OCI-LY1 (cell line): ENCODE results near the gene GJC1.
A peak's percentile ranks its signal among the peaks of the same experiment; 100 is the strongest.

Source experiments
- H2AFZ ChIP-seq: fragments of 200-600 bp; sonication (generic), shearing (Covaris generic); 2 replicates; pipeline ENCODE4 v1.6.0; 2014; ENCODE audit warnings: antibody characterized with exemption, mild to moderate bottlenecking, low read length
- H3F3A ChIP-seq: fragments of 200-600 bp; sonication (generic), shearing (Covaris generic); 2 replicates; pipeline ENCODE4 v1.6.0; 2014; ENCODE audit warnings: mild to moderate bottlenecking, antibody characterized with exemption, low read length, moderate library complexity; ENCODE audit not compliant: insufficient read depth
- H3K27ac ChIP-seq: fragments of 200-600 bp; sonication (generic); 2 replicates; pipeline ENCODE4 v1.5.1; 2014; ENCODE audit warnings: low read length, mixed run types, mild to moderate bottlenecking, low read depth; ENCODE audit not compliant: poor library complexity, severe bottlenecking
- H3K27me3 ChIP-seq: fragments of 200-600 bp; sonication (generic); 2 replicates; pipeline ENCODE4 v1.6.0; 2014; ENCODE audit warnings: antibody characterized with exemption, mild to moderate bottlenecking, low read length, moderate library complexity; ENCODE audit not compliant: insufficient read depth
- H3K36me3 ChIP-seq: fragments of 200-600 bp; sonication (generic); 2 replicates; pipeline ENCODE4 v1.6.1; 2014; ENCODE audit warnings: mild to moderate bottlenecking, antibody characterized with exemption, low read length, moderate library complexity, mixed read lengths; ENCODE audit not compliant: insufficient read depth
- H3K4me1 ChIP-seq: fragments of 200-600 bp; sonication (generic); 2 replicates; pipeline ENCODE4 v1.5.1; 2014; ENCODE audit warnings: mild to moderate bottlenecking, low read length, moderate library complexity; ENCODE audit not compliant: insufficient read depth, severe bottlenecking
- H3K4me2 ChIP-seq: fragments of 200-600 bp; sonication (generic), shearing (Covaris generic); 2 replicates; pipeline ENCODE4 v1.6.1; 2014; ENCODE audit warnings: low read length
- H3K4me3 ChIP-seq: fragments of 200-600 bp; sonication (generic); 2 replicates; pipeline ENCODE4 v1.5.1; 2014; ENCODE audit warnings: low read length, low read depth, mild to moderate bottlenecking, mixed read lengths; ENCODE audit not compliant: poor library complexity, severe bottlenecking
- H3K79me2 ChIP-seq: fragments of 200-600 bp; shearing (Covaris generic); 2 replicates; pipeline ENCODE4 v1.6.1; 2016; ENCODE audit warnings: mixed run types, low read length, mixed read lengths; ENCODE audit not compliant: insufficient read depth
- H3K9ac ChIP-seq: fragments of 200-600 bp; sonication (generic), shearing (Covaris generic); 2 replicates; pipeline ENCODE4 v1.6.1; 2014; ENCODE audit warnings: mild to moderate bottlenecking, low read length, mixed read lengths
- H3K9me2 ChIP-seq: fragments of 200-600 bp; sonication (generic), shearing (Covaris generic); 2 replicates; pipeline ENCODE4 v1.6.1; 2014; ENCODE audit warnings: low read depth, mild to moderate bottlenecking, low read length, mixed read lengths
- H3K9me3 ChIP-seq: fragments of 200-600 bp; shearing (Covaris generic); 2 replicates; pipeline ENCODE4 v1.6.1; 2014; ENCODE audit warnings: low read length, mixed read lengths
- H4K20me1 ChIP-seq: fragments of 200-600 bp; sonication (generic), shearing (Covaris generic); 2 replicates; pipeline ENCODE4 v1.6.0; 2016; ENCODE audit warnings: mild to moderate bottlenecking, low read length; ENCODE audit not compliant: insufficient read depth
- CTCF ChIP-seq: fragments of 200-600 bp; sonication (generic), shearing (Covaris generic); IDR thresholded peaks from 2 replicates; pipeline ENCODE4 v1.5.1; 2017; ENCODE audit warnings: mild to moderate bottlenecking, antibody characterized with exemption, low read length, moderate library complexity, mixed read lengths
- EZH2 ChIP-seq: fragments of 200-600 bp; sonication (generic), shearing (Covaris generic); IDR thresholded peaks from 2 replicates; pipeline ENCODE4 v1.8.0; 2017; ENCODE audit warnings: borderline replicate concordance, mixed run types, mild to moderate bottlenecking, antibody characterized with exemption, low read length, moderate library complexity, mixed read lengths

The GJC1 gene

GRCh38 chr17:44831371-44831770, 1.3 kb upstream of the GJC1 start:
- Histone ChIP-seq H2AFZ (no peak overlapping the region), H3K4me2 (no peak overlapping the region), H3F3A (no peaks in the 10 kb centered on the region), H3K27me3 (peaks cover 4% of the 10 kb centered on the region; the same call in 1 of the 2 replicates), H3K9ac (no peak overlapping the region), H3K4me1 (peaks cover 35% of the 10 kb centered on the region), H3K27ac (no peak overlapping the region), H3K9me2 (no peaks in the 10 kb centered on the region), H3K9me3 (no peaks in the 10 kb centered on the region), H4K20me1 (no peaks in the 10 kb centered on the region), H3K36me3 (peaks cover under 1% of the 10 kb centered on the region; the same call in 1 of the 2 replicates), H3K79me2 (peaks cover 29% of the 10 kb centered on the region), H3K4me3 (no peak overlapping the region)
- TF ChIP-seq EZH2 (no peak), CTCF (no peak)

- H3F3A ChIP-seq, result no peaks in the 10 kb centered on the region
- peak overlapping the region; percentile 84 for H3K4me3 ChIP-seq
- no peak overlapping the region for H3K27ac ChIP-seq
- peak overlapping the region; percentile 84 for H3K9ac ChIP-seq
- peaks cover 42% of the 10 kb centered on the region for H3K4me1 ChIP-seq
- no peaks in the 10 kb centered on the region for H3K9me3 ChIP-seq
- H4K20me1 ChIP-seq, result no peaks in the 10 kb centered on the region
- H3K9me2 ChIP-seq, result no peaks in the 10 kb centered on the region
- H3K4me2 ChIP-seq, result peak overlapping the region; percentile 74
- H3K27me3 ChIP-seq, result peaks cover 4% of the 10 kb centered on the region; the same call in 1 of the 2 replicates
- H3K79me2 ChIP-seq, result peaks cover 35% of the 10 kb centered on the region
- peaks cover 8% of the 10 kb centered on the region; the same call in 1 of the 2 replicates for H3K36me3 ChIP-seq
- H2AFZ ChIP-seq, result peak overlapping the region; percentile 76; the same call in 1 of the 2 replicates
- no peak for TF ChIP-seq CTCF
- no peak for TF ChIP-seq EZH2
These were observed 537 bp upstream of the GJC1 start for GRCh38 chr17:44830359-44831288.

GRCh38 chr17:44828919-44829522, 1.1 kb downstream of the GJC1 start:
- no peak for TF ChIP-seq EZH2
- TF ChIP-seq CTCF, result no peak
- peaks cover 4% of the 10 kb centered on the region; the same call in 1 of the 2 replicates for H3K27me3 ChIP-seq
- H3K36me3 ChIP-seq, result peaks cover 8% of the 10 kb centered on the region; the same call in 1 of the 2 replicates
- H3K79me2 ChIP-seq, result peaks cover 51% of the 10 kb centered on the region
- peak overlapping the region; percentile 84 for H3K9ac ChIP-seq
- no peak overlapping the region for H2AFZ ChIP-seq
- H3K9me2 ChIP-seq, result no peaks in the 10 kb centered on the region
- no peaks in the 10 kb centered on the region for H3F3A ChIP-seq
- peaks cover 42% of the 10 kb centered on the region for H3K4me1 ChIP-seq
- no peaks in the 10 kb centered on the region for H4K20me1 ChIP-seq
- H3K9me3 ChIP-seq, result no peaks in the 10 kb centered on the region
- H3K4me2 ChIP-seq, result peak overlapping the region; percentile 74
- H3K4me3 ChIP-seq, result peak overlapping the region; percentile 84
- H3K27ac ChIP-seq, result peak overlapping the region; percentile 61
